HCT116 (cell line): ENCODE data around the gene GOT1. TPM values are rescaled to one million over a fixed set of nuclear protein-coding genes. Genes with fewer than 3 reads are reported as not detected.

Experiments used
- ATAC-seq: fragments of 200-7000 bp; cut with Tn5 transposase; 2 replicates; pipeline ENCODE4 v1.9.1; 2020; ENCODE audit warnings: mild to moderate bottlenecking, moderate library complexity
- BruUV-seq: library from RNA; stranded (reverse); fragments of 400-500 nt; replicated peaks from 2 replicates; lab custom pipeline; 2021; lab: Mats Ljungman, UMichigan
- CTCF ChIA-PET: fragments of 300-600 bp; sonication (Branson Sonifier 250); formaldehyde crosslinking; loops from one replicate; lab custom pipeline; 2021; ENCODE audit warnings: antibody characterized with exemption; lab: Charles Lee
- POLR2A ChIA-PET: fragments of 300-600, 350-600 bp; sonication (Branson Sonifier 250); formaldehyde crosslinking; loops from one replicate; lab custom pipeline; 2021; ENCODE audit warnings: antibody characterized with exemption; lab: Charles Lee
- RAD21 ChIA-PET, 2 experiments: fragments of 300-600 bp; sonication (Branson Sonifier 250); formaldehyde crosslinking; loops; one replicate each; lab custom pipeline; 2023; ENCODE audit warnings: low total read pairs in 2 of 2; ENCODE audit not compliant: uncharacterized antibody in 2 of 2, unreplicated experiment in 2 of 2, low non-redundant PET in 1 of 2; lab: Charles Lee
- DNase-seq: peaks from one replicate; pipeline ENCODE4 v3.0.0-alpha.2; 2010; ENCODE audit warnings: low read depth, low spot score
- H2AFZ ChIP-seq: fragments of 200-600 bp; shearing (Covaris generic), sonication (generic); 2 replicates; pipeline ENCODE4 v1.6.1; 2017; ENCODE audit warnings: low read depth, mixed run types, mixed read lengths, antibody characterized with exemption, low read length; ENCODE audit not compliant: poor library complexity, severe bottlenecking
- H3K27ac ChIP-seq: 2 replicates; pipeline ENCODE4 v1.5.1; 2012; ENCODE audit warnings: low read depth, low read length
- H3K27me3 ChIP-seq: fragments of 200-600 bp; sonication (generic); 2 replicates; pipeline ENCODE4 v1.6.1; 2016; ENCODE audit warnings: mixed run types, low read length, mixed read lengths; ENCODE audit not compliant: insufficient read depth
- H3K36me3 ChIP-seq, 2 experiments: fragments of 200-500 bp in 1 of 2; fragments of 200-600 bp in 1 of 2; sonication (Bioruptor generic) in 1 of 2; sonication (generic) in 1 of 2; 2 replicates each; pipeline versions ENCODE4 v1.5.1 to v1.6.1; 2014 to 2016; ENCODE audit warnings: low read length in 2 of 2, inconsistent platforms in 1 of 2, mixed read lengths in 1 of 2, mixed run types in 1 of 2; ENCODE audit not compliant: insufficient read depth in 2 of 2, control insufficient read depth in 1 of 2
- H3K4me1 ChIP-seq, 2 experiments: fragments of 200-600 bp in 1 of 2; sonication (generic) in 1 of 2; 2 replicates each; pipeline versions ENCODE4 v1.5.1 to v1.6.1; 2012 to 2017; ENCODE audit warnings: low read length in 2 of 2, inconsistent platforms in 1 of 2, mild to moderate bottlenecking in 1 of 2, mixed read lengths in 1 of 2, mixed run types in 1 of 2, moderate library complexity in 1 of 2; ENCODE audit not compliant: insufficient read depth in 2 of 2, control insufficient read depth in 1 of 2
- H3K4me2 ChIP-seq: fragments of 200-600 bp; sonication (generic); 2 replicates; pipeline ENCODE4 v1.6.1; 2017; ENCODE audit warnings: mixed run types, low read length, mixed read lengths
- H3K4me3 ChIP-seq, 2 experiments: fragments of 200-600 bp in 1 of 2; sonication (generic) in 1 of 2; replicated peaks in 1 of 2; 2 replicates each; pipeline ENCODE4 v1.5.1; 2011 to 2016; ENCODE audit warnings: low read length in 2 of 2, control low read depth in 1 of 2, low read depth in 1 of 2, mild to moderate bottlenecking in 1 of 2, mixed read lengths in 1 of 2, mixed run types in 1 of 2
- H3K79me2 ChIP-seq: fragments of 200-600 bp; sonication (generic); 2 replicates; pipeline ENCODE4 v1.6.1; 2017; ENCODE audit warnings: mild to moderate bottlenecking, mixed run types, low read length, moderate library complexity, mixed read lengths; ENCODE audit not compliant: insufficient read depth
- H3K9ac ChIP-seq: fragments of 200-600 bp; sonication (generic); 2 replicates; pipeline ENCODE4 v1.6.1; 2016; ENCODE audit warnings: low read length, mixed read lengths
- H3K9me2 ChIP-seq: fragments of 200-600 bp; sonication (generic), shearing (Covaris generic); 2 replicates; pipeline ENCODE4 v1.6.1; 2017; ENCODE audit warnings: mixed run types, mild to moderate bottlenecking, moderate library complexity; ENCODE audit not compliant: insufficient read depth
- H3K9me3 ChIP-seq, 2 experiments: fragments of 200-500 bp in 1 of 2; fragments of 200-600 bp in 1 of 2; sonication (Bioruptor generic) in 1 of 2; sonication (generic) in 1 of 2; 2 replicates each; pipeline ENCODE4 v1.6.1; 2014 to 2017; ENCODE audit warnings: low read length in 2 of 2, mixed read lengths in 2 of 2, inconsistent platforms in 1 of 2, low read depth in 1 of 2, mild to moderate bottlenecking in 1 of 2, mixed run types in 1 of 2, moderate library complexity in 1 of 2; ENCODE audit not compliant: control insufficient read depth in 1 of 2, insufficient read depth in 1 of 2
- H4K20me1 ChIP-seq: fragments of 200-600 bp; sonication (generic), shearing (Covaris generic); 2 replicates; pipeline ENCODE4 v1.6.1; 2017; ENCODE audit warnings: mixed run types, mild to moderate bottlenecking, moderate library complexity; ENCODE audit not compliant: insufficient read depth
- ATF3 ChIP-seq: IDR thresholded peaks from 2 replicates; pipeline ENCODE4 v1.6.1; 2012
- CBX3 ChIP-seq: IDR thresholded peaks from 2 replicates; pipeline ENCODE4 v1.6.1; 2012; ENCODE audit warnings: low read depth
- EGR1 ChIP-seq: IDR thresholded peaks from 2 replicates; pipeline ENCODE4 v1.6.1; 2012; ENCODE audit warnings: low read depth
- ELF1 ChIP-seq: IDR thresholded peaks from 2 replicates; pipeline ENCODE4 v1.6.1; 2012; ENCODE audit warnings: low read depth, borderline replicate concordance
- EZH2 ChIP-seq: fragments of 200-600 bp; sonication (generic); IDR thresholded peaks from 2 replicates; pipeline ENCODE4 v1.6.1; 2017; ENCODE audit warnings: antibody characterized with exemption, mixed run types
- EZH2phosphoT487 ChIP-seq: fragments of 200-600 bp; IDR thresholded peaks from 2 replicates; pipeline ENCODE4 v1.6.1; 2018; ENCODE audit warnings: antibody characterized with exemption, borderline replicate concordance
- FOSL1 ChIP-seq: IDR thresholded peaks from 2 replicates; pipeline ENCODE4 v1.6.1; 2012; ENCODE audit warnings: low read depth
- JUND ChIP-seq: IDR thresholded peaks from 2 replicates; pipeline ENCODE4 v1.6.1; 2012
- MAX ChIP-seq: IDR thresholded peaks from 2 replicates; pipeline ENCODE4 v1.6.1; 2012
- POLR2A ChIP-seq: IDR thresholded peaks from 2 replicates; pipeline ENCODE4 v1.7.0; 2011; ENCODE audit warnings: borderline replicate concordance; ENCODE audit not compliant: insufficient read depth, insufficient read length; ENCODE audit errors: extremely low read depth
- POLR2AphosphoS5 ChIP-seq: IDR thresholded peaks from 2 replicates; pipeline ENCODE4 v1.6.1; 2011; ENCODE audit warnings: mild to moderate bottlenecking, low read depth, low read length, moderate library complexity
- RAD21 ChIP-seq: IDR thresholded peaks from 2 replicates; pipeline ENCODE4 v1.6.1; 2012; ENCODE audit warnings: low read depth, mild to moderate bottlenecking
- REST ChIP-seq: IDR thresholded peaks from 2 replicates; pipeline ENCODE4 v1.6.1; 2012; ENCODE audit warnings: low read depth
- SIN3A ChIP-seq: IDR thresholded peaks from 2 replicates; pipeline ENCODE4 v1.6.1; 2012; ENCODE audit warnings: low read depth
- SP1 ChIP-seq: IDR thresholded peaks from 2 replicates; pipeline ENCODE4 v1.6.1; 2012; ENCODE audit warnings: low read depth
- SRF ChIP-seq: IDR thresholded peaks from 2 replicates; pipeline ENCODE4 v1.6.1; 2012; ENCODE audit warnings: low read depth
- YY1 ChIP-seq: IDR thresholded peaks from 2 replicates; pipeline ENCODE4 v1.6.1; 2011; ENCODE audit warnings: low read length, low read depth, moderate library complexity, mild to moderate bottlenecking; ENCODE audit not compliant: insufficient replicate concordance; ENCODE audit errors: extremely low read depth
- ZFX ChIP-seq: fragments of 450-650 bp; IDR thresholded peaks from 2 replicates; pipeline ENCODE4 v1.6.1; 2017
- intact Hi-C: fragments of 100-400 bp; cut with micrococcal nuclease; formaldehyde crosslinking; loops from 2 replicates; pipeline ENCODE4 v1.10.0; 2022
- total RNA-seq: library from RNA; stranded (reverse); gene quantifications from one replicate; pipeline ENCODE4 v1.2.1, GENCODE V29; 2021; ENCODE audit not compliant: unreplicated experiment
- TF ChIP-seq, protein P1 (sequence below): IDR thresholded peaks from 2 replicates; pipeline ENCODE4 v1.6.1; 2011; ENCODE audit warnings: mild to moderate bottlenecking, low read length, moderate library complexity; ENCODE audit not compliant: insufficient replicate concordance; ENCODE audit errors: extremely low read depth
- TF ChIP-seq, protein P2 (sequence below), 3 experiments: fragments of 200-600 bp in 1 of 3; sonication (generic) in 1 of 3; IDR thresholded peaks in 2 of 3; conservative IDR thresholded peaks in 1 of 3; 2 replicates each; pipeline ENCODE4 v1.5.1; 2012 to 2017; ENCODE audit warnings: low read depth in 2 of 3, low read length in 2 of 3, antibody characterized with exemption in 1 of 3, borderline replicate concordance in 1 of 3, control low read depth in 1 of 3, mild to moderate bottlenecking in 1 of 3, mixed read lengths in 1 of 3, mixed run types in 1 of 3, moderate library complexity in 1 of 3; ENCODE audit not compliant: insufficient read depth in 1 of 3

GOT1 gene
- total RNA-seq, 1 experiment from 2014 or later: 135 TPM

GRCh38 chr10:99449023-99449422 is 18.6 kb upstream of the GOT1 start:
- Histone ChIP-seq H3K4me3 (no peak overlapping the region), H2AFZ (no peak overlapping the region), H3K9me2 (no peaks in the 10 kb centered on the region), H4K20me1 (no peaks in the 10 kb centered on the region), H3K9me3 (no peaks in the 10 kb centered on the region), H3K79me2 (no peaks in the 10 kb centered on the region), H3K27ac (no peak overlapping the region), H3K27me3 (peaks cover 63% of the 10 kb centered on the region), H3K4me1 (no peaks in the 10 kb centered on the region), H3K36me3 (no peaks in the 10 kb centered on the region), H3K9ac (no peak overlapping the region), H3K4me2 (no peak overlapping the region)
- no TSS peak for BruUV-seq
- ATAC-seq: no peak
- no peak for DNase-seq
- POLR2A ChIA-PET: interaction anchor here (3.9 kb wide), 1 partner anchor 19 kb away, joined by 13 read pairs; the partner anchor contains the start of gene GOT1
- RAD21 ChIA-PET: no interaction called here
- TF ChIP-seq YY1: no peak
- TF ChIP-seq SIN3A: no peak
- no peak for TF ChIP-seq ZFX
- TF ChIP-seq SRF: no peak
- TF ChIP-seq EZH2phosphoT487: no peak
- TF ChIP-seq RAD21: no peak
- TF ChIP-seq, protein P1, sequence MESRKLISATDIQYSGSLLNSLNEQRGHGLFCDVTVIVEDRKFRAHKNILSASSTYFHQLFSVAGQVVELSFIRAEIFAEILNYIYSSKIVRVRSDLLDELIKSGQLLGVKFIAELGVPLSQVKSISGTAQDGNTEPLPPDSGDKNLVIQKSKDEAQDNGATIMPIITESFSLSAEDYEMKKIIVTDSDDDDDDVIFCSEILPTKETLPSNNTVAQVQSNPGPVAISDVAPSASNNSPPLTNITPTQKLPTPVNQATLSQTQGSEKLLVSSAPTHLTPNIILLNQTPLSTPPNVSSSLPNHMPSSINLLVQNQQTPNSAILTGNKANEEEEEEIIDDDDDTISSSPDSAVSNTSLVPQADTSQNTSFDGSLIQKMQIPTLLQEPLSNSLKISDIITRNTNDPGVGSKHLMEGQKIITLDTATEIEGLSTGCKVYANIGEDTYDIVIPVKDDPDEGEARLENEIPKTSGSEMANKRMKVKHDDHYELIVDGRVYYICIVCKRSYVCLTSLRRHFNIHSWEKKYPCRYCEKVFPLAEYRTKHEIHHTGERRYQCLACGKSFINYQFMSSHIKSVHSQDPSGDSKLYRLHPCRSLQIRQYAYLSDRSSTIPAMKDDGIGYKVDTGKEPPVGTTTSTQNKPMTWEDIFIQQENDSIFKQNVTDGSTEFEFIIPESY: no peak
- TF ChIP-seq POLR2A: no peak
- no peak for TF ChIP-seq FOSL1
- no peak for TF ChIP-seq ELF1
- no peak for TF ChIP-seq JUND
- no peak for TF ChIP-seq ATF3
- TF ChIP-seq CBX3: no peak
- TF ChIP-seq EGR1: no peak
- no peak for TF ChIP-seq EZH2
- TF ChIP-seq, protein P2, sequence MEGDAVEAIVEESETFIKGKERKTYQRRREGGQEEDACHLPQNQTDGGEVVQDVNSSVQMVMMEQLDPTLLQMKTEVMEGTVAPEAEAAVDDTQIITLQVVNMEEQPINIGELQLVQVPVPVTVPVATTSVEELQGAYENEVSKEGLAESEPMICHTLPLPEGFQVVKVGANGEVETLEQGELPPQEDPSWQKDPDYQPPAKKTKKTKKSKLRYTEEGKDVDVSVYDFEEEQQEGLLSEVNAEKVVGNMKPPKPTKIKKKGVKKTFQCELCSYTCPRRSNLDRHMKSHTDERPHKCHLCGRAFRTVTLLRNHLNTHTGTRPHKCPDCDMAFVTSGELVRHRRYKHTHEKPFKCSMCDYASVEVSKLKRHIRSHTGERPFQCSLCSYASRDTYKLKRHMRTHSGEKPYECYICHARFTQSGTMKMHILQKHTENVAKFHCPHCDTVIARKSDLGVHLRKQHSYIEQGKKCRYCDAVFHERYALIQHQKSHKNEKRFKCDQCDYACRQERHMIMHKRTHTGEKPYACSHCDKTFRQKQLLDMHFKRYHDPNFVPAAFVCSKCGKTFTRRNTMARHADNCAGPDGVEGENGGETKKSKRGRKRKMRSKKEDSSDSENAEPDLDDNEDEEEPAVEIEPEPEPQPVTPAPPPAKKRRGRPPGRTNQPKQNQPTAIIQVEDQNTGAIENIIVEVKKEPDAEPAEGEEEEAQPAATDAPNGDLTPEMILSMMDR (IDR thresholded peaks at IDR 0.05 in 2 of 3, conservative IDR thresholded peaks at IDR 0.05 in 1 of 3; ENCODE audit: borderline replicate concordance in 1 of 3, insufficient read depth in 1 of 3, low read depth in 2 of 3, low read length in 2 of 3): no peak
- TF ChIP-seq SP1: no peak
- TF ChIP-seq POLR2AphosphoS5: no peak
- TF ChIP-seq REST: no peak
- no peak for TF ChIP-seq MAX
- CTCF ChIA-PET: interaction anchor here (3.4 kb wide), 1 partner anchor 13 kb away, joined by 15 read pairs; no protein-coding TSS in a partner anchor
- intact Hi-C loops: no loop called here
